Measurements from ENCODE around the gene MYO3A. TPM values are rescaled to one million over a fixed set of nuclear protein-coding genes. Genes with fewer than 3 reads are reported as not detected.

Gene MYO3A
- total and polyA plus RNA-seq, 2 donors (not counting 3 experiments of a cell fraction or from before 2014, with no cell fraction given), result not detected

GRCh38 chr10:26220901-26221300 is 286.9 kb downstream of the MYO3A start:
- Histone ChIP-seq H4K20me1 (replicated peaks; ENCODE audit: control insufficient read depth, extremely low read depth, insufficient read depth, low read length) (no peaks in the 10 kb centered on the region), H3K9me1 (replicated peaks; ENCODE audit: control insufficient read depth, extremely low read depth, insufficient read depth, low read length) (no peaks in the 10 kb centered on the region), H3K4me3 (replicated peaks in 1 of 3; ENCODE audit: insufficient read depth in 1 of 3, low read depth in 1 of 3, low read length in 3 of 3) (no peak overlapping the region), H3K27ac (ENCODE audit: insufficient read depth, low read depth, low read length) (no peak overlapping the region), H3K9me3 (replicated peaks; ENCODE audit: control insufficient read depth, insufficient read depth, low read length) (no peaks in the 10 kb centered on the region), H3K79me2 (ENCODE audit: control insufficient read depth, insufficient read depth, low read length) (no peaks in the 10 kb centered on the region), H3K36me3 (ENCODE audit: control insufficient read depth in 2 of 2, extremely low read depth in 1 of 2, insufficient read depth in 2 of 2, low read length in 2 of 2) (no peaks in the 10 kb centered on the region), H3K9ac (replicated peaks; ENCODE audit: extremely low read depth, insufficient read depth, low read length) (no peak overlapping the region), H3K4me2 (ENCODE audit: insufficient read depth, low read length) (no peak overlapping the region), H3K4me1 (ENCODE audit: control insufficient read depth, extremely low read depth, insufficient read depth, low read length) (no peaks in the 10 kb centered on the region), H2AFZ (ENCODE audit: low read depth, low read length) (no peak overlapping the region), H3K27me3 (ENCODE audit: control insufficient read depth in 2 of 2, insufficient read depth in 2 of 2, low read length in 2 of 2) (peaks cover 16 to 31% of the 10 kb centered on the region in 2 experiments)
- no TSS peak for BruUV-seq (replicated peaks)
- DNase-seq (ENCODE audit: low read depth, low spot score) (no peak), FAIRE-seq (no peak)
- TF ChIP-seq FOS (IDR thresholded peaks at IDR 0.05; ENCODE audit: borderline replicate concordance, insufficient read depth, low read length) (no peak), POLR2AphosphoS5 (IDR thresholded peaks at IDR 0.05; ENCODE audit: insufficient read depth, low read depth, low read length) (no peak), MYC (IDR thresholded peaks at IDR 0.05; ENCODE audit: low read depth, low read length) (no peak), EZH2 (IDR thresholded peaks at IDR 0.05; ENCODE audit: borderline replicate concordance, low read depth, low read length, severe bottlenecking) (no peak), MAX (IDR thresholded peaks at IDR 0.05; ENCODE audit: insufficient read depth, insufficient read length) (no peak), JUN (IDR thresholded peaks at IDR 0.05; ENCODE audit: borderline replicate concordance, insufficient read depth, insufficient read length, low read depth) (no peak), POLR2A (IDR thresholded peaks at IDR 0.05; ENCODE audit: low read depth, low read length) (no peak), GATA2 (IDR thresholded peaks at IDR 0.05; ENCODE audit: insufficient read depth, insufficient read length, low read depth, low read length) (no peak)
- TF ChIP-seq, protein P1, sequence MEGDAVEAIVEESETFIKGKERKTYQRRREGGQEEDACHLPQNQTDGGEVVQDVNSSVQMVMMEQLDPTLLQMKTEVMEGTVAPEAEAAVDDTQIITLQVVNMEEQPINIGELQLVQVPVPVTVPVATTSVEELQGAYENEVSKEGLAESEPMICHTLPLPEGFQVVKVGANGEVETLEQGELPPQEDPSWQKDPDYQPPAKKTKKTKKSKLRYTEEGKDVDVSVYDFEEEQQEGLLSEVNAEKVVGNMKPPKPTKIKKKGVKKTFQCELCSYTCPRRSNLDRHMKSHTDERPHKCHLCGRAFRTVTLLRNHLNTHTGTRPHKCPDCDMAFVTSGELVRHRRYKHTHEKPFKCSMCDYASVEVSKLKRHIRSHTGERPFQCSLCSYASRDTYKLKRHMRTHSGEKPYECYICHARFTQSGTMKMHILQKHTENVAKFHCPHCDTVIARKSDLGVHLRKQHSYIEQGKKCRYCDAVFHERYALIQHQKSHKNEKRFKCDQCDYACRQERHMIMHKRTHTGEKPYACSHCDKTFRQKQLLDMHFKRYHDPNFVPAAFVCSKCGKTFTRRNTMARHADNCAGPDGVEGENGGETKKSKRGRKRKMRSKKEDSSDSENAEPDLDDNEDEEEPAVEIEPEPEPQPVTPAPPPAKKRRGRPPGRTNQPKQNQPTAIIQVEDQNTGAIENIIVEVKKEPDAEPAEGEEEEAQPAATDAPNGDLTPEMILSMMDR (IDR thresholded peaks at IDR 0.05; ENCODE audit: extremely low read depth in 1 of 2, insufficient read depth in 1 of 2, low read depth in 1 of 2, low read length in 2 of 2), result no peak
- intact Hi-C loops (cut with micrococcal nuclease) (no loop called here), dilution Hi-C loops (cut with MboI; ENCODE audit: extremely low pct_ligation_motif_present, low sequenced_read_pairs) (no loop called here)
- POLR2A ChIA-PET, result no interaction called here
- CTCF ChIA-PET, result no interaction called here

All from endothelial cell of umbilical vein (primary cell).